Measurements from ENCODE around the gene DPYSL5. TPM values are rescaled to one million over a fixed set of nuclear protein-coding genes. Genes with fewer than 3 reads are reported as not detected.

Gene DPYSL5
- total and polyA plus RNA-seq, 2 of the 13 experiments (the other 11 are each of a cell fraction or from before 2014, with no cell fraction given), result 0.15 TPM; not detected in 1

DNA sequence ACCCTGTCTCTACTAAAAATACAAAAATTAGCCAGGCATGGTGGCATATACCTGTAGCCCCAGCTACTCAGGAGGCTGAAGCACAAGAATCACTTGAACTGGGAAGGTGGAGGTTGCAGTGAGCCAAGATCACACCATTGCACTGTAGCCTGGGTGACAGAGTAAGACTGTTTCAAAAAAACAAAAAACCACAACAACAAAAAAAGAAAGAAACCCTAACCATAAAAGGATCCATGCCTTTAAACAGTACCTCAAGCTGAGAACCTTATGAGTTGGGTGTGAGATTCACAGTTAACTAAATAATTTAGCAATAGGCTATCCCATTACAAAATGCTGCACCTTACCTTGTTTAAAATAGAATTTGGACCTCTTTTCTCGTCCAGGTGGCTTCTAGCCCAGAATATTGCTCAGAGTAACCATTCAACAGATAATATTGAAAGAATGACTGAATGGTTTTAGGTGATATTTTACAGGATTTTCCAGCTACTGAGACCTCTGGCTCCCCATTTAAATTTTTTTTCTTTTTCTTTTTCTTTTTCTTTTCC, 6.4 kb downstream of the DPYSL5 start:
- no peaks in the 10 kb centered on the region for H4K20me1 ChIP-seq (ENCODE audit: insufficient read depth, low read length)
- no peak overlapping the region for H2AFZ ChIP-seq (ENCODE audit: low read length)
- no peak overlapping the region for H3K9ac ChIP-seq (ENCODE audit: insufficient read depth, low read depth, low read length)
- H3K4me2 ChIP-seq (ENCODE audit: low read depth, low read length), result no peak overlapping the region
- H3K4me1 ChIP-seq (ENCODE audit: insufficient read depth, low read length), result no peaks in the 10 kb centered on the region
- no peak overlapping the region for H3K27ac ChIP-seq (ENCODE audit: extremely low read length, insufficient read depth, low read length)
- no peaks in the 10 kb centered on the region for H3K79me2 ChIP-seq (ENCODE audit: insufficient read depth, low read length)
- H3K27me3 ChIP-seq (ENCODE audit: control insufficient read depth in 1 of 2, insufficient read depth in 2 of 2, low read length in 2 of 2), result peaks cover 8 to 50% of the 10 kb centered on the region in 2 experiments
- no peak for ATAC-seq
- no peak for FAIRE-seq
- H3K9me3 ChIP-seq (ENCODE audit: low read length), result no peaks in the 10 kb centered on the region
- 6% methylated on average over 1 of the region's 1 CpG for WGBS (ENCODE audit: low lambda C conversion rate)
- no peak for DNase-seq (ENCODE audit: low spot score)
- intact Hi-C loops (cut with micrococcal nuclease; ENCODE audit: unreplicated experiment), result no loop called here
- in situ Hi-C loops (cut with HindIII; ENCODE audit: extremely low pct_ligation_motif_present, low pct_unique_long_range_greater_than_20kb), result no loop called here
- no peaks in the 10 kb centered on the region for H3K36me3 ChIP-seq (replicated peaks in 1 of 2; ENCODE audit: control insufficient read depth in 1 of 2, insufficient read depth in 2 of 2, low read length in 2 of 2)
- no peak overlapping the region for H3K4me3 ChIP-seq (replicated peaks in 1 of 3; ENCODE audit: insufficient read depth in 1 of 3, low read depth in 2 of 3, low read length in 3 of 3)
- CTCF ChIA-PET (ENCODE audit: low intra/inter-chr PET ratio, low total read pairs), result no interaction called here
- POLR2A ChIA-PET, result no interaction called here
- TF ChIP-seq TBL1XR1 (IDR thresholded peaks at IDR 0.05; ENCODE audit: borderline replicate concordance, low read length, partially characterized antibody) (no peak), SMAD1 (CRISPR knock-in tag; IDR thresholded peaks at IDR 0.05; ENCODE audit: borderline replicate concordance, low read depth) (no peak), HNRNPLL (IDR thresholded peaks at IDR 0.05; ENCODE audit: low read depth, low read length, poor library complexity, severe bottlenecking) (no peak), TBP (CRISPR knock-in tag; IDR thresholded peaks at IDR 0.05) (no peak), ZBTB38 (CRISPR knock-in tag; IDR thresholded peaks at IDR 0.05) (no peak), CCAR2 (optimal IDR thresholded peaks at IDR 0.05; ENCODE audit: low read depth, low read length) (no peak)
- TF ChIP-seq, protein P1, sequence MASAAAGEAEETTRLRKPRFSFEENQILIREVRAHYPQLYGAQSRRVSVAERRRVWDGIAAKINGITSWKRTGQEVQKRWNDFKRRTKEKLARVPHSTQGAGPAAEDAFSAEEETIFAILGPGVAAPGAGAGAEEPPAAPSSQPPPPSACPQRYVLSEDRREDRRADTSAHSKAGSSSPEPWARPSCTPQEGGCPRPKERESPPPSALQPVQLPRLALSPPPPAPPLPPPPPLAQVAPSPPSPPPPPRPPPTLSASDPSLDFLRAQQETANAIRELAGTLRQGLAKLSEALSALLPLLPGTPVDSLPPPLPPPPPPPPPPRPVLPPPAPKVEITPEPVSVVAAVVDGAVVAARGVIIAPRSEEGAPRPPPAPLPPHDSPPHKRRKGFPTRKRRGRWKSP (CRISPR knock-in tag; IDR thresholded peaks at IDR 0.05), result no peak
- TF ChIP-seq, protein P2, sequence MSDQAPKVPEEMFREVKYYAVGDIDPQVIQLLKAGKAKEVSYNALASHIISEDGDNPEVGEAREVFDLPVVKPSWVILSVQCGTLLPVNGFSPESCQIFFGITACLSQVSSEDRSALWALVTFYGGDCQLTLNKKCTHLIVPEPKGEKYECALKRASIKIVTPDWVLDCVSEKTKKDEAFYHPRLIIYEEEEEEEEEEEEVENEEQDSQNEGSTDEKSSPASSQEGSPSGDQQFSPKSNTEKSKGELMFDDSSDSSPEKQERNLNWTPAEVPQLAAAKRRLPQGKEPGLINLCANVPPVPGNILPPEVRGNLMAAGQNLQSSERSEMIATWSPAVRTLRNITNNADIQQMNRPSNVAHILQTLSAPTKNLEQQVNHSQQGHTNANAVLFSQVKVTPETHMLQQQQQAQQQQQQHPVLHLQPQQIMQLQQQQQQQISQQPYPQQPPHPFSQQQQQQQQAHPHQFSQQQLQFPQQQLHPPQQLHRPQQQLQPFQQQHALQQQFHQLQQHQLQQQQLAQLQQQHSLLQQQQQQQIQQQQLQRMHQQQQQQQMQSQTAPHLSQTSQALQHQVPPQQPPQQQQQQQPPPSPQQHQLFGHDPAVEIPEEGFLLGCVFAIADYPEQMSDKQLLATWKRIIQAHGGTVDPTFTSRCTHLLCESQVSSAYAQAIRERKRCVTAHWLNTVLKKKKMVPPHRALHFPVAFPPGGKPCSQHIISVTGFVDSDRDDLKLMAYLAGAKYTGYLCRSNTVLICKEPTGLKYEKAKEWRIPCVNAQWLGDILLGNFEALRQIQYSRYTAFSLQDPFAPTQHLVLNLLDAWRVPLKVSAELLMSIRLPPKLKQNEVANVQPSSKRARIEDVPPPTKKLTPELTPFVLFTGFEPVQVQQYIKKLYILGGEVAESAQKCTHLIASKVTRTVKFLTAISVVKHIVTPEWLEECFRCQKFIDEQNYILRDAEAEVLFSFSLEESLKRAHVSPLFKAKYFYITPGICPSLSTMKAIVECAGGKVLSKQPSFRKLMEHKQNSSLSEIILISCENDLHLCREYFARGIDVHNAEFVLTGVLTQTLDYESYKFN (CRISPR knock-in tag; conservative IDR thresholded peaks at IDR 0.05), result no peak
- TF ChIP-seq, protein P3, sequence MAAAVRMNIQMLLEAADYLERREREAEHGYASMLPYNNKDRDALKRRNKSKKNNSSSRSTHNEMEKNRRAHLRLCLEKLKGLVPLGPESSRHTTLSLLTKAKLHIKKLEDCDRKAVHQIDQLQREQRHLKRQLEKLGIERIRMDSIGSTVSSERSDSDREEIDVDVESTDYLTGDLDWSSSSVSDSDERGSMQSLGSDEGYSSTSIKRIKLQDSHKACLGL (CRISPR knock-in tag; IDR thresholded peaks at IDR 0.05), result no peak
- no TSS peak for BruUV-seq (replicated peaks)

All from HepG2 (cell line).